Measurements from ENCODE around the gene ZC2HC1B. TPM values are rescaled to one million over a fixed set of nuclear protein-coding genes. Genes with fewer than 3 reads are reported as not detected.

The ZC2HC1B gene
- total and polyA plus RNA-seq, 4 donors, result not detected

- no peak overlapping the region for H3K27ac ChIP-seq (ENCODE audit: low read depth in 1 of 2, low read length in 2 of 2)
- 68% methylated on average over 3 of the region's 3 CpGs for WGBS
- TF ChIP-seq FOXA2 (IDR thresholded peaks at IDR 0.05), result no peak
- TF ChIP-seq, protein P1, sequence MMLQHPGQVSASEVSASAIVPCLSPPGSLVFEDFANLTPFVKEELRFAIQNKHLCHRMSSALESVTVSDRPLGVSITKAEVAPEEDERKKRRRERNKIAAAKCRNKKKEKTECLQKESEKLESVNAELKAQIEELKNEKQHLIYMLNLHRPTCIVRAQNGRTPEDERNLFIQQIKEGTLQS (IDR thresholded peaks at IDR 0.05), result no peak
- no peak for TF ChIP-seq NR2F2 (IDR thresholded peaks at IDR 0.05)
- no peak for TF ChIP-seq FOXA1 (IDR thresholded peaks at IDR 0.05)
- no peak for TF ChIP-seq ZBTB33 (IDR thresholded peaks at IDR 0.05)
- TF ChIP-seq YY1 (IDR thresholded peaks at IDR 0.05), result no peak
- no peak for TF ChIP-seq RXRA (IDR thresholded peaks at IDR 0.05)
- TF ChIP-seq, protein P2, sequence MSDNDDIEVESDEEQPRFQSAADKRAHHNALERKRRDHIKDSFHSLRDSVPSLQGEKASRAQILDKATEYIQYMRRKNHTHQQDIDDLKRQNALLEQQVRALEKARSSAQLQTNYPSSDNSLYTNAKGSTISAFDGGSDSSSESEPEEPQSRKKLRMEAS (IDR thresholded peaks at IDR 0.05), result no peak
- TF ChIP-seq TAF1 (conservative IDR thresholded peaks at IDR 0.05), result no peak
- no peak for TF ChIP-seq CTCF (IDR thresholded peaks at IDR 0.05; ENCODE audit: low read depth, low read length, missing input control)
- no peak for TF ChIP-seq HNF4A (conservative IDR thresholded peaks at IDR 0.05)
- no peak for TF ChIP-seq SP1 (IDR thresholded peaks at IDR 0.05)
- no peak for TF ChIP-seq RAD21 (IDR thresholded peaks at IDR 0.05)
- no peak for TF ChIP-seq HNF4G (IDR thresholded peaks at IDR 0.05)
- no peak for TF ChIP-seq GABPA (IDR thresholded peaks at IDR 0.05 in 1 of 2, conservative IDR thresholded peaks at IDR 0.05 in 1 of 2)
- TF ChIP-seq JUND (IDR thresholded peaks at IDR 0.05), result no peak
- TF ChIP-seq, protein P3, sequence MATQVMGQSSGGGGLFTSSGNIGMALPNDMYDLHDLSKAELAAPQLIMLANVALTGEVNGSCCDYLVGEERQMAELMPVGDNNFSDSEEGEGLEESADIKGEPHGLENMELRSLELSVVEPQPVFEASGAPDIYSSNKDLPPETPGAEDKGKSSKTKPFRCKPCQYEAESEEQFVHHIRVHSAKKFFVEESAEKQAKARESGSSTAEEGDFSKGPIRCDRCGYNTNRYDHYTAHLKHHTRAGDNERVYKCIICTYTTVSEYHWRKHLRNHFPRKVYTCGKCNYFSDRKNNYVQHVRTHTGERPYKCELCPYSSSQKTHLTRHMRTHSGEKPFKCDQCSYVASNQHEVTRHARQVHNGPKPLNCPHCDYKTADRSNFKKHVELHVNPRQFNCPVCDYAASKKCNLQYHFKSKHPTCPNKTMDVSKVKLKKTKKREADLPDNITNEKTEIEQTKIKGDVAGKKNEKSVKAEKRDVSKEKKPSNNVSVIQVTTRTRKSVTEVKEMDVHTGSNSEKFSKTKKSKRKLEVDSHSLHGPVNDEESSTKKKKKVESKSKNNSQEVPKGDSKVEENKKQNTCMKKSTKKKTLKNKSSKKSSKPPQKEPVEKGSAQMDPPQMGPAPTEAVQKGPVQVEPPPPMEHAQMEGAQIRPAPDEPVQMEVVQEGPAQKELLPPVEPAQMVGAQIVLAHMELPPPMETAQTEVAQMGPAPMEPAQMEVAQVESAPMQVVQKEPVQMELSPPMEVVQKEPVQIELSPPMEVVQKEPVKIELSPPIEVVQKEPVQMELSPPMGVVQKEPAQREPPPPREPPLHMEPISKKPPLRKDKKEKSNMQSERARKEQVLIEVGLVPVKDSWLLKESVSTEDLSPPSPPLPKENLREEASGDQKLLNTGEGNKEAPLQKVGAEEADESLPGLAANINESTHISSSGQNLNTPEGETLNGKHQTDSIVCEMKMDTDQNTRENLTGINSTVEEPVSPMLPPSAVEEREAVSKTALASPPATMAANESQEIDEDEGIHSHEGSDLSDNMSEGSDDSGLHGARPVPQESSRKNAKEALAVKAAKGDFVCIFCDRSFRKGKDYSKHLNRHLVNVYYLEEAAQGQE (IDR thresholded peaks at IDR 0.05), result no peak
- TF ChIP-seq EGR1 (IDR thresholded peaks at IDR 0.05; ENCODE audit: low read depth in 2 of 2), result no peak
- H3K4me3 ChIP-seq (ENCODE audit: low read depth in 1 of 3, low read length in 3 of 3), result no peak overlapping the region
- no peaks in the 10 kb centered on the region for H3K4me1 ChIP-seq (ENCODE audit: control insufficient read depth in 4 of 4, insufficient read depth in 4 of 4, low read length in 3 of 4)
- DNase-seq (ENCODE audit: low spot score), result no peak
- no peak overlapping the region for H3K9ac ChIP-seq (ENCODE audit: low read depth in 1 of 2, low read length in 2 of 2)
- no peaks in the 10 kb centered on the region for H3K36me3 ChIP-seq (ENCODE audit: control insufficient read depth in 4 of 4, insufficient read depth in 3 of 4, low read depth in 1 of 4, low read length in 3 of 4)
- H3K9me3 ChIP-seq (ENCODE audit: control insufficient read depth in 4 of 4, low read length in 3 of 4), result no peaks in the 10 kb centered on the region
- H3K27me3 ChIP-seq (ENCODE audit: control insufficient read depth in 4 of 4, insufficient read depth in 4 of 4, low read length in 3 of 4), result peaks cover 0 to 9% (median 0%) of the 10 kb centered on the region in 4 donors
Measured at GRCh38 chr6:143961066-143961465, 96.8 kb downstream of the ZC2HC1B start.

All from liver (tissue), 9 donors.